ENCODE measurements around the gene DOCK4. TPM values are rescaled to one million over a fixed set of nuclear protein-coding genes. Genes with fewer than 3 reads are reported as not detected.

DOCK4 gene
- total RNA-seq, 1 donor from 2014 or later, result 43.0 TPM

- Mint-ChIP-seq H3K27ac (ENCODE audit: unreplicated experiment) (no peak overlapping the region), H3K9me3 (ENCODE audit: low read depth) (no peaks in the 10 kb centered on the region), H3K27me3 (ENCODE audit: low read depth) (no peaks in the 10 kb centered on the region), H3K4me3 (ENCODE audit: unreplicated experiment) (no peak overlapping the region), H3K36me3 (ENCODE audit: low read depth) (no peaks in the 10 kb centered on the region), H3K4me1 (ENCODE audit: low read depth) (peaks cover 38% of the 10 kb centered on the region)
- no peak for TF ChIP-seq CTCF (IDR thresholded peaks at IDR 0.05)
- DNase-seq (ENCODE audit: low spot score), result no peak
Observed at GRCh38 chr7:112176693-112177415, 29.3 kb downstream of the DOCK4 start.

GRCh38 chr7:112176241-112176640, 30.0 kb downstream of the DOCK4 start:
- Mint-ChIP-seq H3K27me3 (ENCODE audit: low read depth) (no peaks in the 10 kb centered on the region), H3K27ac (ENCODE audit: unreplicated experiment) (no peak overlapping the region), H3K4me1 (ENCODE audit: low read depth) (peaks cover 38% of the 10 kb centered on the region), H3K36me3 (ENCODE audit: low read depth) (no peaks in the 10 kb centered on the region), H3K4me3 (ENCODE audit: unreplicated experiment) (no peak overlapping the region), H3K9me3 (ENCODE audit: low read depth) (no peaks in the 10 kb centered on the region)
- no peak for TF ChIP-seq CTCF (IDR thresholded peaks at IDR 0.05)
- no peak for DNase-seq (ENCODE audit: low spot score)

GRCh38 chr7:112174192-112174591, 32.0 kb downstream of the DOCK4 start:
- no peaks in the 10 kb centered on the region for H3K27me3 Mint-ChIP-seq (ENCODE audit: low read depth)
- H3K36me3 Mint-ChIP-seq (ENCODE audit: low read depth), result no peaks in the 10 kb centered on the region
- H3K27ac Mint-ChIP-seq (ENCODE audit: unreplicated experiment), result no peak overlapping the region
- no peaks in the 10 kb centered on the region for H3K9me3 Mint-ChIP-seq (ENCODE audit: low read depth)
- no peak for TF ChIP-seq CTCF (IDR thresholded peaks at IDR 0.05)
- no peak overlapping the region for H3K4me3 Mint-ChIP-seq (ENCODE audit: unreplicated experiment)
- peaks cover 26% of the 10 kb centered on the region for H3K4me1 Mint-ChIP-seq (ENCODE audit: low read depth)
- DNase-seq (ENCODE audit: low spot score), result no peak

GRCh38 chr7:112173568-112173905, 32.7 kb downstream of the DOCK4 start:
- TF ChIP-seq CTCF (IDR thresholded peaks at IDR 0.05), result no peak
- Mint-ChIP-seq H3K36me3 (ENCODE audit: low read depth) (no peaks in the 10 kb centered on the region), H3K9me3 (ENCODE audit: low read depth) (no peaks in the 10 kb centered on the region), H3K27me3 (ENCODE audit: low read depth) (no peaks in the 10 kb centered on the region), H3K4me3 (ENCODE audit: unreplicated experiment) (no peak overlapping the region), H3K27ac (ENCODE audit: unreplicated experiment) (no peak overlapping the region), H3K4me1 (ENCODE audit: low read depth) (peaks cover 24% of the 10 kb centered on the region)
- DNase-seq (ENCODE audit: low spot score), result no peak

GRCh38 chr7:112172870-112173567, 33.2 kb downstream of the DOCK4 start:
- H3K36me3 Mint-ChIP-seq (ENCODE audit: low read depth), result peaks cover 2% of the 10 kb centered on the region
- no peak overlapping the region for H3K27ac Mint-ChIP-seq (ENCODE audit: unreplicated experiment)
- no peak for TF ChIP-seq CTCF (IDR thresholded peaks at IDR 0.05)
- no peaks in the 10 kb centered on the region for H3K27me3 Mint-ChIP-seq (ENCODE audit: low read depth)
- H3K9me3 Mint-ChIP-seq (ENCODE audit: low read depth), result no peaks in the 10 kb centered on the region
- H3K4me3 Mint-ChIP-seq (ENCODE audit: unreplicated experiment), result no peak overlapping the region
- peaks cover 24% of the 10 kb centered on the region for H3K4me1 Mint-ChIP-seq (ENCODE audit: low read depth)
- no peak for DNase-seq (ENCODE audit: low spot score)
